GM15510 (cell line): ENCODE results near the gene PTPRC.

Experiments
- POLR2A ChIP-seq: IDR thresholded peaks from 3 replicates; pipeline ENCODE4 v1.6.1; 2011; ENCODE audit warnings: borderline replicate concordance; ENCODE audit not compliant: insufficient read length; ENCODE audit errors: extremely low read depth

Gene PTPRC

GRCh38 chr1:198651650-198652400, 13.0 kb downstream of the PTPRC start:
- no peak for TF ChIP-seq POLR2A

- TF ChIP-seq POLR2A: no peak
These were observed 15.1 kb downstream of the PTPRC start for GRCh38 chr1:198653808-198654413.

- no peak for TF ChIP-seq POLR2A
These were observed 16.8 kb downstream of the PTPRC start for GRCh38 chr1:198655459-198656121.

GRCh38 chr1:198656500-198656932, 17.7 kb downstream of the PTPRC start:
- no peak for TF ChIP-seq POLR2A

GRCh38 chr1:198657550-198658064, 18.8 kb downstream of the PTPRC start:
- TF ChIP-seq POLR2A: no peak

- TF ChIP-seq POLR2A: no peak
These were observed 21.8 kb downstream of the PTPRC start for GRCh38 chr1:198660341-198661261.

- no peak for TF ChIP-seq POLR2A
These were observed 24.0 kb downstream of the PTPRC start for GRCh38 chr1:198662821-198663220.

- TF ChIP-seq POLR2A: no peak
These were observed 25.4 kb downstream of the PTPRC start for GRCh38 chr1:198664068-198664788.

- TF ChIP-seq POLR2A: no peak
These were observed 28.3 kb downstream of the PTPRC start for GRCh38 chr1:198667186-198667585.

- TF ChIP-seq POLR2A: no peak
These were observed 29.0 kb downstream of the PTPRC start for GRCh38 chr1:198667807-198668206.

GRCh38 chr1:198669023-198669698, 30.3 kb downstream of the PTPRC start:
- TF ChIP-seq POLR2A: no peak

GRCh38 chr1:198669771-198670170, 30.9 kb downstream of the PTPRC start:
- no peak for TF ChIP-seq POLR2A

- no peak for TF ChIP-seq POLR2A
These were observed 32.3 kb downstream of the PTPRC start for GRCh38 chr1:198671136-198671535.
